Measurements from ENCODE around the gene CPM.

CPM gene

DNA sequence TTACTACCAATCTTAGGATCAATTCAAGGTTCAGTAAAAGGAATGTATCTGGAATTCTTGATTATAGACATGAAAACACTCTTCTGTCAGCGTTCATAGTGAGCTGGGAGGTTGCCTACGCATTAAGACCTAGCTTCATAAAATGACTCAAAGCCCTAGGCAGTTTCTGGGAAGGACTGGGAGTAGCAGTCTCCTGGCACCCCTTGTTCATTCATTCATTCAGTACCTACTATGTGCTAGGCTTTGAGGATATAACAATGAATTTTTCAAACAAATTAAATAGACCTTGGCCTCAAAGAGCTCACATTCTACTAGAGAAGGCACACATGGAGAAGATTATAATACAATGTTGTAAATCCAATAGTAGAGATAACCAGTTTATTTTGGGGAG lies 78.9 kb downstream of the CPM start:
- no peak for TF ChIP-seq MAX (IDR thresholded peaks at IDR 0.05; ENCODE audit: low read depth, low read length)
- TF ChIP-seq, protein P1, sequence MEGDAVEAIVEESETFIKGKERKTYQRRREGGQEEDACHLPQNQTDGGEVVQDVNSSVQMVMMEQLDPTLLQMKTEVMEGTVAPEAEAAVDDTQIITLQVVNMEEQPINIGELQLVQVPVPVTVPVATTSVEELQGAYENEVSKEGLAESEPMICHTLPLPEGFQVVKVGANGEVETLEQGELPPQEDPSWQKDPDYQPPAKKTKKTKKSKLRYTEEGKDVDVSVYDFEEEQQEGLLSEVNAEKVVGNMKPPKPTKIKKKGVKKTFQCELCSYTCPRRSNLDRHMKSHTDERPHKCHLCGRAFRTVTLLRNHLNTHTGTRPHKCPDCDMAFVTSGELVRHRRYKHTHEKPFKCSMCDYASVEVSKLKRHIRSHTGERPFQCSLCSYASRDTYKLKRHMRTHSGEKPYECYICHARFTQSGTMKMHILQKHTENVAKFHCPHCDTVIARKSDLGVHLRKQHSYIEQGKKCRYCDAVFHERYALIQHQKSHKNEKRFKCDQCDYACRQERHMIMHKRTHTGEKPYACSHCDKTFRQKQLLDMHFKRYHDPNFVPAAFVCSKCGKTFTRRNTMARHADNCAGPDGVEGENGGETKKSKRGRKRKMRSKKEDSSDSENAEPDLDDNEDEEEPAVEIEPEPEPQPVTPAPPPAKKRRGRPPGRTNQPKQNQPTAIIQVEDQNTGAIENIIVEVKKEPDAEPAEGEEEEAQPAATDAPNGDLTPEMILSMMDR (IDR thresholded peaks at IDR 0.05; ENCODE audit: low read depth, low read length), result no peak
- TF ChIP-seq POLR2A (IDR thresholded peaks at IDR 0.05; ENCODE audit: extremely low read depth, insufficient read length), result no peak
- no peak for TF ChIP-seq MYC (IDR thresholded peaks at IDR 0.05; ENCODE audit: low read depth, low read length)
- DNase-seq (ENCODE audit: low read depth), result no peak
- no peak overlapping the region for H3K4me3 ChIP-seq (ENCODE audit: low read depth, low read length)

GRCh38 chr12:68853396-68854077 lies 79.4 kb downstream of the CPM start:
- no peak overlapping the region for H3K4me3 ChIP-seq (ENCODE audit: low read depth, low read length)
- TF ChIP-seq MYC (IDR thresholded peaks at IDR 0.05; ENCODE audit: low read depth, low read length) (no peak), POLR2A (IDR thresholded peaks at IDR 0.05; ENCODE audit: extremely low read depth, insufficient read length) (no peak), MAX (IDR thresholded peaks at IDR 0.05; ENCODE audit: low read depth, low read length) (no peak)
- TF ChIP-seq, protein P1 (IDR thresholded peaks at IDR 0.05; ENCODE audit: low read depth, low read length), result no peak
- DNase-seq (ENCODE audit: low read depth), result no peak

- no peak for TF ChIP-seq POLR2A (IDR thresholded peaks at IDR 0.05; ENCODE audit: extremely low read depth, insufficient read length)
- TF ChIP-seq MYC (IDR thresholded peaks at IDR 0.05; ENCODE audit: low read depth, low read length), result no peak
- TF ChIP-seq, protein P1 (IDR thresholded peaks at IDR 0.05; ENCODE audit: low read depth, low read length), result no peak
- no peak for TF ChIP-seq MAX (IDR thresholded peaks at IDR 0.05; ENCODE audit: low read depth, low read length)
Measured at GRCh38 chr12:68851592-68852306, 81.2 kb downstream of the CPM start.

GRCh38 chr12:68850390-68850789 lies 82.6 kb downstream of the CPM start:
- TF ChIP-seq MYC (IDR thresholded peaks at IDR 0.05; ENCODE audit: low read depth, low read length) (no peak), MAX (IDR thresholded peaks at IDR 0.05; ENCODE audit: low read depth, low read length) (no peak), POLR2A (IDR thresholded peaks at IDR 0.05; ENCODE audit: extremely low read depth, insufficient read length) (no peak)
- TF ChIP-seq, protein P1 (IDR thresholded peaks at IDR 0.05; ENCODE audit: low read depth, low read length), result no peak
- no peak for DNase-seq (ENCODE audit: low read depth)
- no peak overlapping the region for H3K4me3 ChIP-seq (ENCODE audit: low read depth, low read length)

More at GRCh38 chr12:68851592-68852306, 81.2 kb downstream of the CPM start:
- DNase-seq (ENCODE audit: low read depth), result no peak
- H3K4me3 ChIP-seq (ENCODE audit: low read depth, low read length), result no peak overlapping the region

- no peak for TF ChIP-seq MAX (IDR thresholded peaks at IDR 0.05; ENCODE audit: low read depth, low read length)
- DNase-seq (ENCODE audit: low read depth), result no peak
- no peak overlapping the region for H3K4me3 ChIP-seq (ENCODE audit: low read depth, low read length)
Measured at GRCh38 chr12:68846811-68847210, 86.2 kb downstream of the CPM start.
